ENCODE data around the gene ECM1.

The ECM1 gene

DNA sequence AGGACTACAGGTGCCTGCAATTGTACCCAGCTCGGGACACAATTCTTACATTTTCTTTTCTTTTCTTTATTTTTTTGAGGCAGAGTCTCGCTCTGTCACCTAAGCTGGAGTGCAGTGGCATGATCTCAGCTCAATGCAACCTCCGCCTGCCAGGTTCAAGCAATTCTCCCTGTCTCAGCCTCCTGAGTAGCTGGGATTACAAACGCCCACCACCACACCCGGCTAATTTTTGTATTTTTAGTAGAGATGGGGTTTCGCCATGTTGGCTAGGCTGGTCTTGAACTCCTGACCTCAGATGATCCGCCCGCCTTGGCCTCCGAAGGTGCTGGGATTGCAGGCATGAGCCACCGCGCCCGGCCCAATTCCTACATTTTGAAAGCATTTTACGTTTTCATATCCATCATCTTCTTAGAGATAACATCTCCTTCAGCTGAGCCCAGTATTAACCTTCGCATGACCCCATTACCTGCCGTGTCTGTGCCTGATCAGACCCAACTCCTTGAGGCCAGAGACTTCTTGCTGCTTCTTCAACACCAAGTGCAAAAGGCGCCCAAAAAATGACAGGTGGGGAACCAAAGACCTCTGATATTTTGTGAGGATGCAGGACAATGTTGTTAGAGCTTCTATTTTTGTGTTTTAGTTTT, 38.5 kb downstream of the ECM1 start:
- DNase-seq: no peak

DNA sequence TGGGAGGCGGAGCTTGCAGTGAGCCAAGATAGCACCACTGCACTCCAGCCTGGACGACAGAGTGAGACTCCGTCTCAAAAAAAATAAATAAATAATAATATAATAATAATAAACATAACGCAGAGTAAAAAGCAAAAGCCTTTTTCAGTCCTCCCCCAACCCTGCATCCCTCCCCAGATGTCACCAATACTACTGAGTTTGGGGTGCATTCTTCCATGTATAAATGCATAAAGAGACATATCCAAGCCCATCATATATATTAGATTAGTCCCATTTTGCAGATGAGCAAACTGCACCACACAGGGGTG, 40.4 kb downstream of the ECM1 start:
- no peak for DNase-seq

DNA sequence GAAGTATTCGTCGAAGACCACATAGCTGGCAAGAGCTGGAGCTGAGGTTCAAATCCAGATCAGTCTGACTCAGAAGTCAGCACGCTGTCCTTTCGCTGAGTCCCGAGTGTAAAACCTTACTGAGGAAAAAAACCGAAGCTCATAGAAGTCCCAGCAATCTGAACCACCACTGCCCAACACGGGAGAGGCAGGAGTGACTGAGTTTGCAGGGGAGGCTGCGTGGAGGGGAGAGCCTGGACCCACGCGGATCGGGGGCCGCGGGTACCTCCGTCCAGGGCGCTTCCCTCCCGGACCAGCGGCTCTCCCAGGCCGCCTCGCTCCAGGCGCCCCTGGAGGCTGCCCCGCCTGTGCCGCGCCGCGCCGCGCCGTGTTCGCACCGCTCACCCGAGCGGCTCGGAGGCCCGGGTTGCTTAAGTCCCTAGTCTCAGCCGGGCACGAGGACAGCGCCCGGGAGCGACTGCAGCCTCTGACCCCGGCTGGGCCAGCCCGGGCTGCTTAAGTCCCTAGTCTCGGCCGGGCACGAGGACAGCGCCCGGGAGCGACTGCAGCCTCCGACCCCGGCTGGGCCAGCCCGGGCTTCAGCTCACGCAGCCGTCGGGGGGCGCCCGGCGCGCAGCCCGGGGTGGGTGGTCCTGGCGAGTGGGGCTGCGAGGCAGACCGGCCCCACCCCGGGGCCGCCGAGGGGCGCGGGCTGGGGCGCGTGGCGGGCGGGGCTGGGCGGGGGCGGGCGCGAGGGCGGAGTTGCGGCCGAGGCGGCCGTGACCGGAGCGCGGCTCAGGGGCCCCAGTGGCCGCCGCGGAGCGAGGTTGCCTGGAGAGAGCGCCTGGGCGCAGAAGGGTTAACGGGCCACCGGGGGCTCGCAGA, 41.0 kb downstream of the ECM1 start, which contains the start of gene ADAMTSL4:
Gene ADAMTSL4 (plus strand): TSS at position 777 of the 864 bp plus-strand sequence. CDS start 2,881 bp downstream, outside the sequence.
- peak; percentile 78 for DNase-seq

DNA sequence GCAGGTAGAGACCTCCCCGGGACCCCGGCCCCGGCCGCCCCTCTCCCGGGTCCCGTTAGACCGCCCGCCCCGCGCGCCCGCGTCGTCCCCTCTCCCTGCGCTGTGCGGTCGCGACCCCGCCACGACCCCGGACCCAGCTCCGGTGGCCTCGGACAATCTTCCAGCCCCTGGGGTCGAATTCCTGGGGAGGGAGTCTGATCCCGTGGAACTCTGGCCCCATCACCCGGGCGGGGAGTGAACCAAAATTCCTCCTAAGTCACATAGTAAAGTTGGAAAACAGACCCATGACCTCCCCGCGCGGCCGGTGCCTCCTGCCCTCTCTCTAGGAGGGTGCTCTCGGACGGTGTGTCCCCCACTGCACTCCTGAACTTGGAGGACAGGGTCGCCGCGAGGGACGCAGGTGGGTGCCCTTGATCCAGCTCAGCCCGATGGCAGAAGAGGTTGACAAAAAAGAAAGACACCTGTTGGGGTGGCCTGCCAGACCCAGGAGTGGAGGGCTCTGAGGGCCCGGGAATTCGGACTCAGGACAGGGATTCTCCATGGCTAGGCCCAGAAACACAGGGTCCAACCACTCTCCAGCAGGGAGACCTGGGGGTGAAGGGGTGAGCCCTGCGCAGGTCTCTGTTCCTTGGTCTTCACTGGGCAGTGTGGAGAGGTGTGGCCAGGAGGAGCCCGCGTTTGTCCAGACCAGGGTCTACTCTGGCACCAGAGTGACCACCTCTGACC, 41.8 kb downstream of the ECM1 start:
- DNase-seq: no peak

DNA sequence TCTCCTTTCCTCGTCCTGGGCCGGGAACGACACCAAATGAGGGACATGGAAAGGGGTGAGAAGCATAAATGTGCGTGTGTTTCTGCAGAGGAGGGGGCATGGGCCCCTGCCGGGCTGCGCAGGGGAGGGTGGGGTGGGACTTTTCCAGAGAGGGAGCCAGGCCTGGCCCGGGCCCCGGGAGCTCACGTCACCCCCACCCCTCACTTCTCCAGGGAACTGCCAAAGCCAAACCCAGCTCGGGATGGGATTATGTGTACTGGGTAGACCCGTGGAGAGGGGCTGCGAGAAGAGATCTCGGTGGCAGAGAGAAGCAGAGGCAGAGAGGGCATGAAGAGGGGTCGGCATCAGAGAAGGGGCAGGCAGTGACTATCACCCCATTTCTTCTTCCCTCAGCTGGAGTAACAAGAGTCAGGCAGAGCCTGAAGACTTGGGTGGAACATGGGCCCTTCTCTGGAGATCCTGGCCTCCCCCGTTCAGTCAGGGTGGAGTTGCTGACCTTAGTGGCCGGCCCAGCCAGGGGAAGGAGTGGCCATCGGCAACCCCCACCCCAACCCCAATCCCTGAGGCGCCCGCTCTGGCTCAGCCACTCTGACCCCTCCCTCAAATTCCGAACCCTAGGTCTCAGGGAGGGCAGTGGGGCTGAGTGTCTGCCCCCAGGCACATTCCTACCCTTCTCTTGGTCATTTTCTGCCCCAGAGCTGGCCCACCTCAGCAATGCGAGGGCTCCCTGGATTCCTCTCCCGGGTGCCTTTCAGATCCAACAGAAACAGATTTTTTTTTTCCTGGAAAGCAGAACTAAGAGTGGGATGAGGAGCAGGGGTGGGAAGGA, 42.5 kb downstream of the ECM1 start:
- DNase-seq: no peak

DNA sequence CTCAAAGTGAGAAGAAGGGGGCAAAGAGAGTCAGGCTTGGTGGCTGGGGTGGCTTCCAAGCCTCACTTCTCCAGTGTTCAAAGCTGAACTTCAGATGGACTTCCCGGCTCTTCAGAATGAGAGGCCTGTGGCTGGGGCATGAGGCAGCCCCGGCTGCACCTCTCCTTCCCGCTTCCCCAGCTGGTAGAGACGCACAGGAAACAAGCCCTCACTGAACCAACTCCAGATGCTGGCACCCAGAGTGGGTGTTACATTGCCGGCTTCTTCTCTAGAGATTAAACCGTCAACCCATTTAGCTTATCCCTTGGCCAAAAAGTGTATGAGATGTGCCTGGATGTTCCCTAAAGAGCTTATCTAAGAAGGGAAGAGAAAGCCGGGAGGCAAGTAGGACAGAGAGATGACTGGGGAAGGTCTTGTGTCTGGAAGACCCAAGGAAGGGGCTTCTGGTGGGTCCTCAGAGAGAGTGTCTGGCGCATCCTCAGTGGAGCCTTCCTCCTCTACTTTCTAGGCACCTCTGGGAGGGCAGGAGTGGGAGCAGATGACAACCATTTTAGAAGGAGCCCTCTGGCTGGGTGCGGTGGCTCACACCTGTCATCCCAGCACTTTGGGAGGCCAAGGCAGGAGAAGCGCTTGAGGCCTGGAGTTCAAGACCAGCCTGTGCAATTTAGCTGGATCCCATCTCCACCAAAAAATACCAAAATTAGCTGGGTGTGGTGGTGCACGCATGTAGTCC, 43.3 kb downstream of the ECM1 start:
- DNase-seq: peak; percentile 85

DNA sequence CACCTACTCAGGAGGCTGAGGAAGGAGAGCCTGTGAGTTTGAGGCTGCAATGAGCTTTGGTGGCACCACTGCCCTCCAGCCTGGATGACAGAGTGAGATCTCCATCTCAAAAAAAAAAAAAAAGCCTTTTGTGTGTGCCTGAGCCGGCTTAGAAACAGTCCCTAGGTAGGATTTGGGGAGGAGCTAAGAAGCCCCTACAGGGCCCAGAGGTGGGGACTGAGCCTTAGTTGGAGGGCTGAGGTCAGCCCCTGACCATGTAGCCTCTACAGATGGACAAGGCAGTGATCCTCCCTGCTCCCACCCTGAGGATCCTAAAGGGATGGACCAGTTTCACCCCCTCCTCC, 43.8 kb downstream of the ECM1 start:
- DNase-seq: no peak

DNA sequence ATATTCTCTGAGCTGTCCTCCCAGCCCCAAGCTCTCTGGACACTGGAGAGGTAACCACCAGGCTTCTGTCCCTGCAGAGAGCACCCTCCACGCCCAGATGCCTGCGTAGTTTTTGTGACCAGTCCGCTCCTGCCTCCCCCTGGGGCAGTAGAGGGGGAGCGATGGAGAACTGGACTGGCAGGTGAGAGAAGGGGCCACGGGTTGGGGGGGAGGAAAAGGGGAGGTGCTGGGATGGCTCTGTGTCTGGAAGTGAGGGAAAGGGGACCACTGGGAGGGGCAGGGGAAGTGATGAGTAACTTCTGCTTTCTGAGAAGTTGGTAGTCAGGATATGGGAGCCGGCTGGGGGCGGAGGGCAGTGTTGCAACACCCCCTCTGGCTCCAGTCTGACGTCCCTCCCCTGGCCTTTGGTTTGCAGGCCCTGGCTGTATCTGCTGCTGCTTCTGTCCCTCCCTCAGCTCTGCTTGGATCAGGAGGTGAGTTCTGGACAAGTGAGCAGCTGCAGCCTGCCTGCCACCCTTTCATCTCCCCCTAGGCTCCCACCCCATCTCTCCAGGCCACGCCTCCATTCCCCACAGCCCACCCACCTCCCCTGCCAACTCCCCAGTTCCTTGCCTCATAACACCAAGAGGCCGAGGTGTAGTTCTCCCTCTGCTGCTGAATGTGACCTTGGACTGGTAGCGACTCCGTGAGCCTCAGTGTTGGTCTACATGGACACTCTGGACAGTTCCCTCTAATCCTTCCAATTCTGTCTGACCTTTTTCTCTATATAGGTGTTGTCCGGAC, 44.4 kb downstream of the ECM1 start:
- peak; percentile 31 for DNase-seq

DNA sequence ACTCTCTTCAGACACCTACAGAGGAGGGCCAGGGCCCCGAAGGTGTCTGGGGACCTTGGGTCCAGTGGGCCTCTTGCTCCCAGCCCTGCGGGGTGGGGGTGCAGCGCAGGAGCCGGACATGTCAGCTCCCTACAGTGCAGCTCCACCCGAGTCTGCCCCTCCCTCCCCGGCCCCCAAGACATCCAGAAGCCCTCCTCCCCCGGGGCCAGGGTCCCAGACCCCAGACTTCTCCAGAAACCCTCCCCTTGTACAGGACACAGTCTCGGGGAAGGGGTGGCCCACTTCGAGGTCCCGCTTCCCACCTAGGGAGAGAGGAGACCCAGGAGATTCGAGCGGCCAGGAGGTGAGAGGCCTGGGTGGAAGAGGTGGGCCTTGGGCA, 45.0 kb downstream of the ECM1 start:
- DNase-seq: no peak

DNA sequence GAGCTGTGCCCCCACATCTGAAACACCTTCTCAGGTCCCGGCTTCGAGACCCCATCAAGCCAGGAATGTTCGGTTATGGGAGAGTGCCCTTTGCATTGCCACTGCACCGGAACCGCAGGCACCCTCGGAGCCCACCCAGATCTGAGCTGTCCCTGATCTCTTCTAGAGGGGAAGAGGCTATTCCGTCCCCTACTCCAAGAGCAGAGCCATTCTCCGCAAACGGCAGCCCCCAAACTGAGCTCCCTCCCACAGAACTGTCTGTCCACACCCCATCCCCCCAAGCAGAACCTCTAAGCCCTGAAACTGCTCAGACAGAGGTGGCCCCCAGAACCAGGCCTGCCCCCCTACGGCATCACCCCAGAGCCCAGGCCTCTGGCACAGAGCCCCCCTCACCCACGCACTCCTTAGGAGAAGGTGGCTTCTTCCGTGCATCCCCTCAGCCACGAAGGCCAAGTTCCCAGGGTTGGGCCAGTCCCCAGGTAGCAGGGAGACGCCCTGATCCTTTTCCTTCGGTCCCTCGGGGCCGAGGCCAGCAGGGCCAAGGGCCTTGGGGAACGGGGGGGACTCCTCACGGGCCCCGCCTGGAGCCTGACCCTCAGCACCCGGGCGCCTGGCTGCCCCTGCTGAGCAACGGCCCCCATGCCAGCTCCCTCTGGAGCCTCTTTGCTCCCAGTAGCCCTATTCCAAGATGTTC, 45.6 kb downstream of the ECM1 start:
- DNase-seq: no peak

DNA sequence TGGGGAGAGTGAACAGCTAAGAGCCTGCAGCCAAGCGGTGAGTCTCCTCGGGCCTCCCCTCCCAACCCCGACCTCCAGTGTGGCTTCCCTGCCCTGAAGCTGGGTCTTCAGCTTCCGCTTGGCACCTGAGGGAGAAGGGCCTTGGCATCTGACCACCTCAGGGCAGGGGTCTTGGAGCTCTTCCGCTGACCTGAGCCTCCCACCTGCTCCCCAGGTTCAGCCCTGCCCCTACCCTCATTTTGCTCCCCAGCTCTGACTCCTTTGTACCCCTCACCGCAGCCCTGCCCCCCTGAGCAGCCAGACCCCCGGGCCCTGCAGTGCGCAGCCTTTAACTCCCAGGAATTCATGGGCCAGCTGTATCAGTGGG, 46.2 kb downstream of the ECM1 start:
- no peak for DNase-seq

DNA sequence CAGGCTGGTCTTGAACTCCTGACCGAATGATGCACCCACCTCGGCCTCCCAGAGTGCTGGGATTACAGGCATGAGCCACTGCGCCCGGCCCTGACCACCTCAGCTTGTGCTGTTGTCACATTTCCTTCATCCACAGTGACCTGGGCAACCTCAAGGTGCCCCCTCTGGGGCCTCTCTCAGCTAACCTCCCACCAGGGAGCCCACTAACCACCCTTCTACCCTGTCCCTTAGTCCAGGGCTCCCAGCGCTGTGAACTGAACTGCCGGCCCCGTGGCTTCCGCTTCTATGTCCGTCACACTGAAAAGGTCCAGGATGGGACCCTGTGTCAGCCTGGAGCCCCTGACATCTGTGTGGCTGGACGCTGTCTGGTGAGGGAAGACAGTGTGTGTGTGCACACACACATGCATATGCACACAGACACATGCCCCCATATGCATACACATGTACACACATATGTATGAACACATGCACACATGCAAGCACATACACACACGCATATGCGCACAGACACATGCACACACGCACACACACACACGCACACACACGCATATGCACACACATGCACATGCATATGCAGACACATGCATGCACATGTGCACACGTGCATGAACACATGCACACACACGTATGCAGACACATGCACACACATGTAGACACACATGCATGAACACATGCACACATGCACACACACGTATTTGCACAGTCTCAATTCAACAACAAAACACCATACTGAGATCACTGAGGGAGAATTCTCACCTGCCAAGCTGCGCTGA, 47.5 kb downstream of the ECM1 start:
- no peak for DNase-seq

DNA sequence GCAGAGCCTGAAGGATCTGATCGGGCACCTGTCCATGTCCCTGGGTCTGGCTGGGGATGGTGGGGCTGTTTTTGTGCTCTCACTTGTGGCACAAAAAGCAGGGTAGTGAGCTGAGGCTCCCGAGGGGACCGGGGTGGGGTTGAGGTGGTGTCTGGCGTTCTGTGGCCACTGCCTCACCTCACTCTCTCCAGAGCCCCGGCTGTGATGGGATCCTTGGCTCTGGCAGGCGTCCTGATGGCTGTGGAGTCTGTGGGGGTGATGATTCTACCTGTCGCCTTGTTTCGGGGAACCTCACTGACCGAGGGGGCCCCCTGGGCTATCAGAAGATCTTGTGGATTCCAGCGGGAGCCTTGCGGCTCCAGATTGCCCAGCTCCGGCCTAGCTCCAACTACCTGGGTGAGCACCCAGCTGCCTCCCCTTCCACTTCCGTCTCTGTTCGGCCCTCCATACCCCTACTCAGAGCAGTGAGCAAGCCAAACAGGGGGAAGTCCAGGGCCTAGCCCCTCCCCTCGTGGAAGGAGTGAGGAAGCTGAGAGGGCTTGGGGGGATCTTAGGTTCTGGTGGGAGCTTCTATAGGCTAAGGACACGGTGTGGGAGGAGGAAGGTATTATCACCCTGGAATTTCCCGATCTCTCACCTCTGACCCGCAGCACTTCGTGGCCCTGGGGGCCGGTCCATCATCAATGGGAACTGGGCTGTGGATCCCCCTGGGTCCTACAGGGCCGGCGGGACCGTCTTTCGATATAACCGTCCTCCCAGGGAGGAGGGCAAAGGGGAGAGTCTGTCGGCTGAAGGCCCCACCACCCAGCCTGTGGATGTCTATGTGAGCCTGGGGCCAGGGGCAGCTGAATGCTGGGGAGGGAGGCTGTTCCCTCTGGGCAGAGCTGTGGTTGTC, 48.3 kb downstream of the ECM1 start:
- DNase-seq: no peak

DNA sequence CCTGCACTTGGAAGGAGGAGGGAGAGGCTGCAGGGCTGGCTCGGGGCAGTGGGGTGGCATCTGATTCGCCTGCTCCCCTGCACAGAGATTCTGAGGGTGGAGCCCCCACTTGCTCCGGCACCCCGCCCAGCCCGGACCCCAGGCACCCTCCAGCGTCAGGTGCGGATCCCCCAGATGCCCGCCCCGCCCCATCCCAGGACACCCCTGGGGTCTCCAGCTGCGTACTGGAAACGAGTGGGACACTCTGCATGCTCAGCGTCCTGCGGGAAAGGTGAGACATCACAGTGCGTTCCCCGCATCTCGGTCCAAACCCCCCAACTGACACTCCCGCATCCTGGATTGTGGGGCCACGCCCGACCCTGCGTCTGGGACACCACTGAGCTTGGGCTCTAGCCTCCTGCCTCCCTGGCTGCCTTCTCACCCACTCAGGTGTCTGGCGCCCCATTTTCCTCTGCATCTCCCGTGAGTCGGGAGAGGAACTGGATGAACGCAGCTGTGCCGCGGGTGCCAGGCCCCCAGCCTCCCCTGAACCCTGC, 49.2 kb downstream of the ECM1 start:
- DNase-seq: no peak

DNA sequence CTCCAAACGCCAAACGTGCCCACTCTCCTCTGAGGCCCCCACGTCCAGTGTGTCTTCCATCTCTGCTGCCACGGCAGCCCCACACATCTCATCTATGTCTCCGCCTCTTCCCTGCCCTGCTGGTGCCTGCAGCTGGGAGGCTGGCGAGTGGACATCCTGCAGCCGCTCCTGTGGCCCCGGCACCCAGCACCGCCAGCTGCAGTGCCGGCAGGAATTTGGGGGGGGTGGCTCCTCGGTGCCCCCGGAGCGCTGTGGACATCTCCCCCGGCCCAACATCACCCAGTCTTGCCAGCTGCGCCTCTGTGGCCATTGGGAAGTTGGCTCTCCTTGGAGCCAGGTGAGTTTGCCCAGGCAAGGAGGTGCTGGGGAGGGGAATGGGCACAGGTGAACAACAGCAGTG, 49.9 kb downstream of the ECM1 start:
- DNase-seq: no peak

DNA sequence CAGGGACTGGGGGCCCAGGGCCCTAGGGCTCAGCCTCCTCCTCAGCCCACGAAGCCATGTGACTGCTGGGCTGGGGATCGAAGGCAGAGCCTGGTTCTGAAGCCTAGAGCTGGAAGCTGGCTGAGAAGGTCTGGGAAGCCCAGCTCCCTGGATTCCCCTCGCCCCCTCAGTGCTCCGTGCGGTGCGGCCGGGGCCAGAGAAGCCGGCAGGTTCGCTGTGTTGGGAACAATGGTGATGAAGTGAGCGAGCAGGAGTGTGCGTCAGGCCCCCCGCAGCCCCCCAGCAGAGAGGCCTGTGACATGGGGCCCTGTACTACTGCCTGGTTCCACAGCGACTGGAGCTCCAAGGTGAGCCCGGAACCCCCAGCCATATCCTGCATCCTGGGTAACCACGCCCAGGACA, 50.4 kb downstream of the ECM1 start:
- DNase-seq: no peak

DNA sequence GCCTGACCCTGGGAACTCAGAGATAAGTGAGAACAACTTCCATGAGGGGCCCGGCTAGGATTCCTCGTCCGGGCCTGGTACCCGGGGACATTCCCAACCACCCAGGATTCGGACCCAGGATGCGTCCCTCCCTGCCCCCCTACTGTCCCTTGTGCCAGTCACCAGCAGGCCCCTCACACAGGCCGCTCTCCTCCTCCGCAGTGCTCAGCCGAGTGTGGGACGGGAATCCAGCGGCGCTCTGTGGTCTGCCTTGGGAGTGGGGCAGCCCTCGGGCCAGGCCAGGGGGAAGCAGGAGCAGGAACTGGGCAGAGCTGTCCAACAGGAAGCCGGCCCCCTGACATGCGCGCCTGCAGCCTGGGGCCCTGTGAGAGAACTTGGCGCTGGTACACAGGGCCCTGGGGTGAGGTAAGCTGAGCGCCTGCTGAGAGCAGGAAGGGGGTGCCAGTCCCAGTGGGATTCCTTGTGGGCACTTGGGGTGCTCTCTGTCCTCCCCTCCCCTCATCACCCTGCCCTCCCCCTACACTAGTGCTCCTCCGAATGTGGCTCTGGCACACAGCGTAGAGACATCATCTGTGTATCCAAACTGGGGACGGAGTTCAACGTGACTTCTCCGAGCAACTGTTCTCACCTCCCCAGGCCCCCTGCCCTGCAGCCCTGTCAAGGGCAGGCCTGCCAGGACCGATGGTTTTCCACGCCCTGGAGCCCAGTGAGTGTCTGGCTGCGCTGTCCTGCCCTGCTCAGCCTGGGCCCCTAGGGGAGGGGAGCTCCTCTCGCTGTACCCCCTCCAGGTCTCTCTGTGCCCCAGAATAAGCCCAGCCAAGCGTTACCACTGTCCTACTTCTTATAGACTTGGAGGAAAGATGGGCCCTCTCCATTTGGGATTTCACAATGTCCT, 51.1 kb downstream of the ECM1 start:
- DNase-seq: no peak

DNA sequence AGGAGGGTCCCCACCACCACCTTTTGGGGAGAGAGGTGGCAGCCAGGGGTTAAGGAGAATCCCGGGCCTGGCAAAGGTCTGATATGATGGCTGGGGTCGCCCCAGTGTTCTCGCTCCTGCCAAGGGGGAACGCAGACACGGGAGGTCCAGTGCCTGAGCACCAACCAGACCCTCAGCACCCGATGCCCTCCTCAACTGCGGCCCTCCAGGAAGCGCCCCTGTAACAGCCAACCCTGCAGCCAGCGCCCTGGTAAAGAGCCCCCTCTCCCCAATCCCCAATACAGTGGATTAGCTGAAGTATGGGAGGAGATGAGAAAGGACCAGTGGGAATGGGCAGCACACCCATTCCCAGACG, 51.7 kb downstream of the ECM1 start:
- no peak for DNase-seq

All from NCI-H82 (cell line).